ENCODE results near the gene FZD7.

FZD7 gene

GRCh38 chr2:202038471-202039277 is 5.0 kb downstream of the FZD7 start:
- no peak for DNase-seq

GRCh38 chr2:202039278-202040078 is 5.8 kb downstream of the FZD7 start:
- DNase-seq, result peak; percentile 65

- peak; percentile 72 for DNase-seq
These were observed 6.6 kb downstream of the FZD7 start for GRCh38 chr2:202040079-202040844.

GRCh38 chr2:202042444-202042843 is 8.8 kb downstream of the FZD7 start:
- DNase-seq, result no peak

GRCh38 chr2:202043475-202043874 is 9.8 kb downstream of the FZD7 start:
- DNase-seq, result no peak

- no peak for DNase-seq
These were observed 11.1 kb downstream of the FZD7 start for GRCh38 chr2:202044777-202045176.

GRCh38 chr2:202046572-202046971 is 12.9 kb downstream of the FZD7 start:
- no peak for DNase-seq

- DNase-seq, result no peak
These were observed 15.6 kb downstream of the FZD7 start for GRCh38 chr2:202049092-202049728.

- no peak for DNase-seq
These were observed 16.2 kb downstream of the FZD7 start for GRCh38 chr2:202049840-202050239.

GRCh38 chr2:202050652-202051051 is 17.0 kb downstream of the FZD7 start:
- no peak for DNase-seq

GRCh38 chr2:202051499-202052161 is 18.0 kb downstream of the FZD7 start:
- DNase-seq, result no peak

- no peak for DNase-seq
These were observed 18.6 kb downstream of the FZD7 start for GRCh38 chr2:202052235-202052634.

- DNase-seq, result no peak
These were observed 21.0 kb downstream of the FZD7 start for GRCh38 chr2:202054679-202055078.

- no peak for DNase-seq
These were observed 23.0 kb downstream of the FZD7 start for GRCh38 chr2:202056611-202057010.

- no peak for DNase-seq
These were observed 26.6 kb downstream of the FZD7 start for GRCh38 chr2:202060218-202060617.

GRCh38 chr2:202061695-202062094 is 28.0 kb downstream of the FZD7 start:
- DNase-seq, result no peak

- DNase-seq, result peak; percentile 72
These were observed 30.7 kb downstream of the FZD7 start for GRCh38 chr2:202064171-202064880.

GRCh38 chr2:202064881-202065230 is 31.2 kb downstream of the FZD7 start:
- no peak for DNase-seq

- no peak for DNase-seq
These were observed 32.2 kb downstream of the FZD7 start for GRCh38 chr2:202065876-202066275.

- no peak for DNase-seq
These were observed 33.2 kb downstream of the FZD7 start for GRCh38 chr2:202066875-202067274.

- DNase-seq, result no peak
These were observed 33.9 kb downstream of the FZD7 start for GRCh38 chr2:202067589-202067988.
